ENCODE measurements around the gene ESPNL. TPM values are rescaled to one million over a fixed set of nuclear protein-coding genes. Genes with fewer than 3 reads are reported as not detected.

Gene ESPNL
- total and polyA plus RNA-seq, 2 of the 4 experiments (the other 2 are of a cell fraction) = 2.0 TPM

DNA sequence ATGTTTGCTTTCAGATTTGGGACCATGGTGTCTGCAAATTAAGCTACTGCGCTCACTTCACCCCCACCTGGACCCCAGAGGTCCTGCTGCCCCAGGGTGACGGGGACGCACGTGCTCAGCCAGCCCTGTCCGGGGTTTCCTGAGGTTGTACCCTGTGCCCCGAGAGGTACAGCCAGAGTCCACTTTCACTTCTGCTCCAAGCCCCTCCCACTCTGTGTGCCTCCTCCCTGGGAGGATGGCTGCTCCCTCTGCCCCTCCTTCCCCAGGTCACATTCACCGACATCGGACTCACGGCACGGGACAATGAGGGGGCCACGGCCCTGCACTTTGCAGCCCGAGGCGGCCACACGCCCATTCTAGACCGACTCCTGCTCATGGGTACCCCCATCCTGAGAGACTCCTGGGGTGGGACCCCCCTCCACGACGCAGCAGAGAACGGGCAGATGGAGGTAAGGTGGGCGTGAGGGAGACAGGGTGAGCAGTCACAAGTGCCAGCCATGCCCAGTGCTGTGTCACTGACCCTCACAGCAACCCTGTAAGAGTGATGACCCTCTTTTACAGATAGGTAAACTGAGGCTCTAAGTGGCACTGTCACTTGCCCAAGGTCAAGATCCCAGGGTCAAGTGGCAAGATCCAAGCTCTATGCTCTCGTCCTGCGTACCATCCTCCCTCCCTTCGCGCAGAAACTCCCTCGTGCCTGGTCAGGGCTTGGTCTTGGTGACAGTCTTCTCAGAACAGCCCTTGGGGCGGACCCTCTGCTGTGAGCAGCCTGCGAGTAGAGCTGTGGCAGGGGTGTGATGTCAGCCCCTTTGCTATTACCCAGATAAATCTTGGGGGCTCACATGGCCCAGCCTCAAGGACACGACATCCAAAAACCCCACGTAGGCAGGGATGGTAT, 7.6 kb downstream of the ESPNL start:
- Histone ChIP-seq H4K8ac (ENCODE audit: low read depth in 2 of 2, low read length in 2 of 2) (no peak overlapping the region), H3K18ac (ENCODE audit: low read depth, low read length) (no peak overlapping the region), H3K9ac (ENCODE audit: low read depth, low read length) (no peak overlapping the region), H3K79me1 (ENCODE audit: low read depth in 1 of 2, low read length in 2 of 2) (no peaks in the 10 kb centered on the region), H3K27me3 (ENCODE audit: control insufficient read depth, insufficient read depth, low read length) (no peaks in the 10 kb centered on the region; the same call in 1 of the 2 replicates), H2AK9ac (replicated peaks; ENCODE audit: low read depth, low read length, poor library complexity) (no peak overlapping the region), H4K20me1 (ENCODE audit: insufficient read depth, low read length) (no peaks in the 10 kb centered on the region), H3K56ac (ENCODE audit: extremely low read depth, insufficient read depth, low read length) (no peak overlapping the region), H2BK5ac (ENCODE audit: low read depth, low read length, poor library complexity, severe bottlenecking) (no peak overlapping the region), H3K23ac (ENCODE audit: low read depth, low read length) (no peak overlapping the region), H4K91ac (ENCODE audit: insufficient read depth, low read depth, low read length) (no peak overlapping the region), H3K4me3 (ENCODE audit: insufficient read depth, low read depth, low read length) (no peak overlapping the region), H2BK20ac (ENCODE audit: low read depth, low read length) (no peak overlapping the region), H3K4me1 (ENCODE audit: control insufficient read depth, insufficient read depth, low read length) (no peaks in the 10 kb centered on the region), H3K36me3 (ENCODE audit: control insufficient read depth, insufficient read depth, low read length) (no peaks in the 10 kb centered on the region), H3K4ac (ENCODE audit: low read depth, low read length) (no peak overlapping the region), H2BK15ac (ENCODE audit: low read depth, low read length) (no peak overlapping the region), H3K9me3 (ENCODE audit: control insufficient read depth, insufficient read depth, low read length) (peaks cover 4% of the 10 kb centered on the region), H4K5ac (ENCODE audit: low read depth, low read length) (no peak overlapping the region), H3K14ac (replicated peaks; ENCODE audit: low read depth, low read length) (no peak overlapping the region), H2AFZ (replicated peaks; ENCODE audit: low read length, poor library complexity) (no peak overlapping the region), H2BK120ac (ENCODE audit: low read depth, low read length) (no peak overlapping the region), H2AK5ac (ENCODE audit: low read depth, low read length) (no peak overlapping the region), H3K27ac (ENCODE audit: insufficient read depth, low read length) (no peak overlapping the region), H3K9me1 (ENCODE audit: insufficient read depth, low read length) (no peaks in the 10 kb centered on the region), H3K4me2 (ENCODE audit: low read depth, low read length) (no peak overlapping the region)
- ChIA-PET CTCF (no interaction called here), POLR2A (ENCODE audit: unreplicated experiment) (no interaction called here)
- BruUV-seq (replicated peaks) = no TSS peak
- intact Hi-C loops (cut with micrococcal nuclease) = loop anchor here (2.0 kb wide), 1 partner anchor 249 kb away; the partner anchor contains the start of gene RAMP1
- ATAC-seq (ENCODE audit: low read depth) (no peak), DNase-seq (no peak)
- 89% methylated on average over 8 of the region's 28 CpGs; no CpG with 5 or more reads in 1 of the 2 experiments for WGBS, 2 experiments (ENCODE audit: extremely low coverage in 2 of 2, insufficient read length in 1 of 2)
- in situ Hi-C loops (cut with MboI; ENCODE audit: low sequenced_read_pairs) = no loop called here
- no peak for TF ChIP-seq MAZ (IDR thresholded peaks at IDR 0.05; ENCODE audit: borderline replicate concordance, low read depth, low read length)
- TF ChIP-seq BHLHE40 (IDR thresholded peaks at IDR 0.05; ENCODE audit: low read depth, low read length) = no peak
- no peak for TF ChIP-seq CEBPB (IDR thresholded peaks at IDR 0.05; ENCODE audit: low read depth, low read length)
- TF ChIP-seq, protein P1, sequence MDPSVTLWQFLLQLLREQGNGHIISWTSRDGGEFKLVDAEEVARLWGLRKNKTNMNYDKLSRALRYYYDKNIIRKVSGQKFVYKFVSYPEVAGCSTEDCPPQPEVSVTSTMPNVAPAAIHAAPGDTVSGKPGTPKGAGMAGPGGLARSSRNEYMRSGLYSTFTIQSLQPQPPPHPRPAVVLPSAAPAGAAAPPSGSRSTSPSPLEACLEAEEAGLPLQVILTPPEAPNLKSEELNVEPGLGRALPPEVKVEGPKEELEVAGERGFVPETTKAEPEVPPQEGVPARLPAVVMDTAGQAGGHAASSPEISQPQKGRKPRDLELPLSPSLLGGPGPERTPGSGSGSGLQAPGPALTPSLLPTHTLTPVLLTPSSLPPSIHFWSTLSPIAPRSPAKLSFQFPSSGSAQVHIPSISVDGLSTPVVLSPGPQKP (IDR thresholded peaks at IDR 0.05; ENCODE audit: borderline replicate concordance, low read depth, low read length) = no peak
- TF ChIP-seq RFX5 (IDR thresholded peaks at IDR 0.05; ENCODE audit: low read depth, low read length) = no peak
- TF ChIP-seq MAFK (IDR thresholded peaks at IDR 0.05; ENCODE audit: low read depth, low read length) = no peak
- TF ChIP-seq MXI1 (IDR thresholded peaks at IDR 0.05; ENCODE audit: borderline replicate concordance, low read depth, low read length) = no peak
- no peak for TF ChIP-seq SMC3 (IDR thresholded peaks at IDR 0.05; ENCODE audit: low read depth, low read length)
- no peak for TF ChIP-seq FOS (IDR thresholded peaks at IDR 0.05; ENCODE audit: low read depth, low read length)
- TF ChIP-seq, protein P2, sequence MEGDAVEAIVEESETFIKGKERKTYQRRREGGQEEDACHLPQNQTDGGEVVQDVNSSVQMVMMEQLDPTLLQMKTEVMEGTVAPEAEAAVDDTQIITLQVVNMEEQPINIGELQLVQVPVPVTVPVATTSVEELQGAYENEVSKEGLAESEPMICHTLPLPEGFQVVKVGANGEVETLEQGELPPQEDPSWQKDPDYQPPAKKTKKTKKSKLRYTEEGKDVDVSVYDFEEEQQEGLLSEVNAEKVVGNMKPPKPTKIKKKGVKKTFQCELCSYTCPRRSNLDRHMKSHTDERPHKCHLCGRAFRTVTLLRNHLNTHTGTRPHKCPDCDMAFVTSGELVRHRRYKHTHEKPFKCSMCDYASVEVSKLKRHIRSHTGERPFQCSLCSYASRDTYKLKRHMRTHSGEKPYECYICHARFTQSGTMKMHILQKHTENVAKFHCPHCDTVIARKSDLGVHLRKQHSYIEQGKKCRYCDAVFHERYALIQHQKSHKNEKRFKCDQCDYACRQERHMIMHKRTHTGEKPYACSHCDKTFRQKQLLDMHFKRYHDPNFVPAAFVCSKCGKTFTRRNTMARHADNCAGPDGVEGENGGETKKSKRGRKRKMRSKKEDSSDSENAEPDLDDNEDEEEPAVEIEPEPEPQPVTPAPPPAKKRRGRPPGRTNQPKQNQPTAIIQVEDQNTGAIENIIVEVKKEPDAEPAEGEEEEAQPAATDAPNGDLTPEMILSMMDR (conservative IDR thresholded peaks at IDR 0.05; ENCODE audit: low read depth, low read length) = no peak
- TF ChIP-seq CHD1 (IDR thresholded peaks at IDR 0.05; ENCODE audit: low read depth, low read length) = no peak
- no peak for TF ChIP-seq RCOR1 (IDR thresholded peaks at IDR 0.05; ENCODE audit: insufficient replicate concordance, low read length)
- TF ChIP-seq RAD21 (IDR thresholded peaks at IDR 0.05; ENCODE audit: low read length) = no peak
- TF ChIP-seq POLR2A (IDR thresholded peaks at IDR 0.05; ENCODE audit: low read depth, low read length) = no peak
- TF ChIP-seq NFE2L2 (IDR thresholded peaks at IDR 0.05; ENCODE audit: low read depth, low read length) = no peak
- dilution Hi-C loops (cut with HindIII; ENCODE audit: low sequenced_read_pairs, unreplicated experiment) = no loop called here

Measured in IMR-90 (cell line).